Colonic mucosa (tissue), 4 donors: ENCODE measurements around the gene RASSF5. TPM values are rescaled to one million over a fixed set of nuclear protein-coding genes. Genes with fewer than 3 reads are reported as not detected.
A peak's percentile ranks its signal among the peaks of the same experiment; 100 is the strongest.

Source experiments
- DNase-seq: peaks from one replicate; pipeline ENCODE4 v3.0.0-alpha.2; 2020
- H3K27ac ChIP-seq: fragments of 200-600 bp; one replicate; pipeline ENCODE4 v1.8.0; 2021
- H3K27me3 ChIP-seq: fragments of 200-600 bp; one replicate; pipeline ENCODE4 v1.8.0; 2021
- H3K36me3 ChIP-seq: fragments of 200-600 bp; one replicate; pipeline ENCODE4 v1.8.0; 2021
- H3K4me1 ChIP-seq: fragments of 200-600 bp; one replicate; pipeline ENCODE4 v1.8.0; 2021; ENCODE audit warnings: mild to moderate bottlenecking
- H3K4me3 ChIP-seq: fragments of 200-600 bp; one replicate; pipeline ENCODE4 v1.8.0; 2021
- H3K9ac ChIP-seq, 2 donors: one replicate each; pipeline ENCODE4 v1.7.0; 2013; ENCODE audit warnings: control low read depth in 2 of 2, low read depth in 2 of 2, low read length in 2 of 2
- H3K9me3 ChIP-seq: fragments of 200-600 bp; one replicate; pipeline ENCODE4 v1.8.0; 2021
- CTCF ChIP-seq: fragments of 200-600 bp; IDR thresholded peaks from one replicate; pipeline ENCODE4 v1.8.0; 2022; ENCODE audit warnings: antibody characterized with exemption, mild to moderate bottlenecking
- intact Hi-C: fragments of 100-400 bp; cut with DNase I; formaldehyde crosslinking; loops from one replicate; pipeline ENCODE4 v1.14.1; 2022
- total RNA-seq, 2 donors: library from RNA; stranded (reverse); fragmentation: NEBNext Ultra II Directional in 1 of 2; extraction: Animal tissue kit (Norgen Biotek cat#: 25700) in 1 of 2; gene quantifications; one replicate each; pipeline ENCODE4 v1.2.1, GENCODE V29; 2021
- donor health status: healthy.
- donor health status: DM: no; HTN: no; CAD: no.
- donor health status: DM: no; HTN: no; CAD: no.

The RASSF5 gene
- total RNA-seq, 2 donors from 2014 or later: 4.9 to 5.4 TPM

- Histone ChIP-seq H3K4me1 (no peaks in the 10 kb centered on the region), H3K9me3 (no peaks in the 10 kb centered on the region), H3K9ac (no peak overlapping the region), H3K4me3 (no peak overlapping the region), H3K27ac (no peak overlapping the region), H3K36me3 (no peaks in the 10 kb centered on the region), H3K27me3 (no peaks in the 10 kb centered on the region)
- no peak for DNase-seq
- intact Hi-C loops: no loop called here
- TF ChIP-seq CTCF: no peak
Observed at GRCh38 chr1:206628916-206629315, 121.6 kb downstream of the RASSF5 start.

GRCh38 chr1:206631085-206631509 lies 123.8 kb downstream of the RASSF5 start:
- no peaks in the 10 kb centered on the region for H3K9me3 ChIP-seq
- no peaks in the 10 kb centered on the region for H3K36me3 ChIP-seq
- intact Hi-C loops: loop anchor here (10.0 kb wide), 1 partner anchor 284 kb away; no protein-coding TSS in a partner anchor
- no peak overlapping the region for H3K27ac ChIP-seq
- H3K9ac ChIP-seq: no peak overlapping the region
- no peak overlapping the region for H3K4me3 ChIP-seq
- TF ChIP-seq CTCF: no peak
- DNase-seq: peak; percentile 59
- H3K27me3 ChIP-seq: no peaks in the 10 kb centered on the region
- H3K4me1 ChIP-seq: peaks cover 6% of the 10 kb centered on the region

GRCh38 chr1:206633708-206634121 lies 126.4 kb downstream of the RASSF5 start:
- no peak for TF ChIP-seq CTCF
- Histone ChIP-seq H3K27ac (no peak overlapping the region), H3K27me3 (no peaks in the 10 kb centered on the region), H3K4me1 (peaks cover 6% of the 10 kb centered on the region), H3K9me3 (no peaks in the 10 kb centered on the region), H3K4me3 (no peak overlapping the region), H3K9ac (no peak overlapping the region), H3K36me3 (no peaks in the 10 kb centered on the region)
- intact Hi-C loops: loop anchor here (1.0 to 10.0 kb wide), 2 partner anchors 30 to 281 kb away; no protein-coding TSS in a partner anchor
- no peak for DNase-seq

- H3K4me3 ChIP-seq: peak overlapping the region; percentile 94
Observed at GRCh38 chr1:206634365-206635079, 127.2 kb downstream of the RASSF5 start.

More at GRCh38 chr1:206634365-206635079, 127.2 kb downstream of the RASSF5 start:
- no peaks in the 10 kb centered on the region for H3K27me3 ChIP-seq
- peak; percentile 76 for TF ChIP-seq CTCF
- peak overlapping the region; percentile 68 for H3K27ac ChIP-seq
- peak overlapping the region; percentile 44 to 64 for H3K9ac ChIP-seq
- peaks cover 6% of the 10 kb centered on the region for H3K4me1 ChIP-seq
- H3K9me3 ChIP-seq: no peaks in the 10 kb centered on the region
- intact Hi-C loops: loop anchor here (1.0 to 10.0 kb wide), 2 partner anchors 29 to 280 kb away; no protein-coding TSS in a partner anchor
- no peaks in the 10 kb centered on the region for H3K36me3 ChIP-seq
- DNase-seq: peak; percentile 97
